Lower leg skin (tissue), 4 donors: ENCODE data around the gene SCYGR1. TPM values are rescaled to one million over a fixed set of nuclear protein-coding genes. Genes with fewer than 3 reads are reported as not detected.
"Not testable (repeated sequence)": the region's sequence is repeated elsewhere in the genome, so short reads cannot be mapped to it uniquely, and the experiment has no call there.

Source experiments
- DNase-seq, 2 donors: peaks; one replicate each; pipeline ENCODE4 v3.0.0-alpha.2; 2019; ENCODE audit warnings: low spot score in 2 of 2
- H3K4me3 ChIP-seq: fragments of 200-600 bp; sonication (generic); 2 replicates; pipeline ENCODE4 v1.5.1; 2017; ENCODE audit warnings: mild to moderate bottlenecking, low read depth; ENCODE audit not compliant: poor library complexity, severe bottlenecking
- POLR2A ChIP-seq, 2 donors: fragments of 450-650 bp; IDR thresholded peaks; one replicate each; pipeline ENCODE4 v1.6.1; 2016 to 2017; ENCODE audit warnings: antibody characterized with exemption in 2 of 2, mild to moderate bottlenecking in 1 of 2, moderate library complexity in 1 of 2
- WGBS, 2 donors: methylation state at CpG; one replicate each; pipeline ENCODE4 v1.1.5; 2018; 5-methylcytosine and 5-hydroxymethylcytosine counted together
- intact Hi-C: fragments of 100-400 bp; cut with DNase I; formaldehyde crosslinking; loops from one replicate; pipeline ENCODE4 v1.15.0; 2023; ENCODE audit warnings: low total_unique reads
- total RNA-seq, 4 donors: library from RNA; depleted of rRNA; stranded (reverse); fragments of >200 nt; gene quantifications; one replicate each; pipeline ENCODE4 v1.1.0, GENCODE V29; 2016
- TF ChIP-seq, protein P1 (sequence below), 3 donors: fragments of 450-650 bp; IDR thresholded peaks; one replicate each; pipeline ENCODE4 v1.5.1; 2016; ENCODE audit warnings: antibody characterized with exemption in 3 of 3, mild to moderate bottlenecking in 3 of 3, moderate library complexity in 2 of 3

The SCYGR1 gene
- total RNA-seq, 4 donors from 2014 or later, result not detected

DNA sequence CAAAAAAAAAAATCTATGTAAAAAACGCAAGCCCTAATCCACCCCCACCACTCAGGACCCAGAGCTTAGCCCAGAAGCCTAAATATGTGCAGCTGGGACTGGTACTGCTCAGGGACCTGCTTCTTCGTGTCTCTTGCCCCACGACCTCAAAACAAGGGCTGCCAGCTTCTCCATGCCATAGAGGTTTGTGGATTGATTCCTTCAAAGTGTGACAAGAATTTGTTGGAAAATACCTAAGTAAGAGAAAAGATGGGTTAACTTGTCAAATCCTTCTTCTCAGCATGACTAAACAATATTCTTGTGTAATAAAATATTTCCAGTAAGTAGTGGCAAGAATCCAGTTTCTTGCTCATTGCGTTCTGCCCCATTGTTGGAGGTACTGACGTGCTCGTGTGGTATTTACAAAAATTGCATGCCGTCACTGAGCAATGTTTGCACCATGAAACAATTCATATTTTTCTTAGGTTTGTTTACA lies 825 bp upstream of the SCYGR1 start:
- DNase-seq, result no peak
- intact Hi-C loops, result no loop called here
- 69 to 71% methylated on average over 7 of the region's 7 CpGs for WGBS, 2 donors
- TF ChIP-seq, protein P1, sequence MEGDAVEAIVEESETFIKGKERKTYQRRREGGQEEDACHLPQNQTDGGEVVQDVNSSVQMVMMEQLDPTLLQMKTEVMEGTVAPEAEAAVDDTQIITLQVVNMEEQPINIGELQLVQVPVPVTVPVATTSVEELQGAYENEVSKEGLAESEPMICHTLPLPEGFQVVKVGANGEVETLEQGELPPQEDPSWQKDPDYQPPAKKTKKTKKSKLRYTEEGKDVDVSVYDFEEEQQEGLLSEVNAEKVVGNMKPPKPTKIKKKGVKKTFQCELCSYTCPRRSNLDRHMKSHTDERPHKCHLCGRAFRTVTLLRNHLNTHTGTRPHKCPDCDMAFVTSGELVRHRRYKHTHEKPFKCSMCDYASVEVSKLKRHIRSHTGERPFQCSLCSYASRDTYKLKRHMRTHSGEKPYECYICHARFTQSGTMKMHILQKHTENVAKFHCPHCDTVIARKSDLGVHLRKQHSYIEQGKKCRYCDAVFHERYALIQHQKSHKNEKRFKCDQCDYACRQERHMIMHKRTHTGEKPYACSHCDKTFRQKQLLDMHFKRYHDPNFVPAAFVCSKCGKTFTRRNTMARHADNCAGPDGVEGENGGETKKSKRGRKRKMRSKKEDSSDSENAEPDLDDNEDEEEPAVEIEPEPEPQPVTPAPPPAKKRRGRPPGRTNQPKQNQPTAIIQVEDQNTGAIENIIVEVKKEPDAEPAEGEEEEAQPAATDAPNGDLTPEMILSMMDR (IDR thresholded peaks at IDR 0.05), result no peak
- no peak for TF ChIP-seq POLR2A (IDR thresholded peaks at IDR 0.05)
- no peak overlapping the region for H3K4me3 ChIP-seq

DNA sequence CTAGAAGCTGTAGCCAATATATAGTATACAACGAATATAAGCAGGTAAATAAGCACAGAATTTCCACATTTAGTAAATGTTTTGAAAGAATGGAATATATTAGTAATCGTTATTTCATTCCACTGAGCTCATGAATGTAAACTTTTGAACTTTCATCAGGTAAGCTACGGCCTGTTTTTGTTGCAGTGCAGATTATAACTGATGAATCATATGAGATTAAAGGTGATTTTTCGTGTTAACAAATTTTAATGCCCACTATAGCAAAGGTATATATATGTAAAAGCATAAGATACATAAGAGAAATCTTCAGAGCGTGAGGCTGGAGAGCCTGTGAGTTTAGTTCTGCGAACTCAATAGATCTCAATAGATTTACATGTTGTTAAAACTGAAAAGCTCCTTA lies 1.1 kb downstream of the SCYGR1 start:
- 68 to 74% methylated on average over 6 of the region's 6 CpGs for WGBS, 2 donors
- DNase-seq, result no peak
- intact Hi-C loops, result no loop called here
- TF ChIP-seq, protein P1 (IDR thresholded peaks at IDR 0.05), result no peak
- TF ChIP-seq POLR2A (IDR thresholded peaks at IDR 0.05), result no peak
- no peak overlapping the region for H3K4me3 ChIP-seq

DNA sequence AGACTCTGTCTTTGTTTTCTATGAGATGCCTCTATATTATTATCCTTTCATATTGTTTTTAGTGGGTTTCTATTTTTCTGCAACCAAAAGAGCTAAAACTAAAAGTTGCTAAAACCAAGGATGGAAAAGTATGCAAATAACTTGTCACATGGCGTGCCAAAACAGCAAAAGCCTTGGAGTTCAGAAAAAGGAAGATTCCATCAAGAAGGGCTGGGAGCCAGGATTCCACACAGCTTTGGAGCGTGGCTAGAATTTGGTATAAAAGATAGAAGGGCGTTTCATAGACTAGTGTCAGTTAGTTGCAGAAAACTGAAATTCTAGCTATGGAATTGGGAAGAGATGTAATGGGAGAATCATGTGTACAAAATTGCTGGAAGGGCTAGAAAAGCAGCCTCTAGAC lies 4.1 kb downstream of the SCYGR1 start:
- TF ChIP-seq, protein P1 (IDR thresholded peaks at IDR 0.05), result no peak
- TF ChIP-seq POLR2A (IDR thresholded peaks at IDR 0.05), result no peak
- intact Hi-C loops, result no loop called here
- no peak for DNase-seq
- 30 to 37% methylated on average over 3 of the region's 3 CpGs for WGBS, 2 donors
- H3K4me3 ChIP-seq, result no peak overlapping the region

DNA sequence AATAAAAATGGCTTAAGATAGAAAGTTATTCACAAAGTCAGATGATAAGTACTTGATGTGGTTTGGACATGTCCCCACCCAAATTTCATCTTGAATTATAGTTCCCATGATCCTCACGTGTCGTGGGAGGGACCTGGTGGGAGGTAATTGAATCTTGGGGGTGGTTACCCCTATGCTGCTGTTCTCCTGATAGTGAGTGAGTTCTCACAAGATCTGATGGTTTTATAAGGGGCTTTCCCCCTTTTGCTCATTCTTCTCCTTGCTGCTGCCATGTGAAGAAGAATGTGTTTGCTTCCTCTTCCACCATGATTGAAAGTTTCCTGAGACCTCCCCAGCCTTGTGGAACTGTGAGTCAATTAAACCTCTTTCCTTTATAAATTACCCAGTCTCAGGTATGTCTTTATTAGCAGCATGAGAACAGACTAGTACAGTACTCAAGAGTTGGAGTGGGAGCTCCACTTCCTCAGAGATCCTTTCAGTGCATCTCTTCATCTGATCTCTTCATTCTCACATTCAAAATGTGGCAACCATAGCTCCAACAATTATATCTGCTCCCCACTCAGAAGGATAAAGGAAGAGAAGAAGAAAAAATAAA lies 5.4 kb downstream of the SCYGR1 start:
- H3K4me3 ChIP-seq, intact Hi-C loops, DNase-seq: not testable (repeated sequence)
- 75 to 83% methylated on average over 2 of the region's 2 CpGs for WGBS, 2 donors

DNA sequence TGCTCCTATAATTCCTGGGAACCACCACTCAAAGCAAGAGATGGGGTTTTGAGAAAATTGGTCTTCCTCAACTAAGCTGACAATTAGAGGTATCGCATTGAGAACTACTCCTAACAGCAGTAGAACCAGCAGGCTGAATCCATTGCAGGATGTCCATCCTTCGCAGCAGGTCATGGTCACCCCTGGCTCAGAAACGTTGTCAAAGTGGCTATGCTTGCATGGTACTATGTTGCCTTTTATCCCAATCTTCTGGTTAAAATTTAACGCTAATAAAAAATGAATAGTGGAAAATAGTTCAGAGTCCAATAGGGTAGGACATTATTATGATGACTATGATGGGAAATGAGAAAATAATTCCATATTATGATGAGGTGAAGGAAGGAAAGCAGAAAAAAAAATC lies 8.7 kb downstream of the SCYGR1 start, which contains the start of gene TM4SF20:
Gene TM4SF20 (minus strand): TSS at position 212 of the 400 bp plus-strand sequence. CDS start 38 bp downstream, at position 174.
- intact Hi-C loops, result no loop called here
- TF ChIP-seq, protein P1 (IDR thresholded peaks at IDR 0.05), result no peak
- no peak for TF ChIP-seq POLR2A (IDR thresholded peaks at IDR 0.05)
- WGBS, 2 donors, result 93 to 94% methylated on average over 4 of the region's 4 CpGs
- DNase-seq, result no peak
- H3K4me3 ChIP-seq, result no peak within 1 kb of the TSS

DNA sequence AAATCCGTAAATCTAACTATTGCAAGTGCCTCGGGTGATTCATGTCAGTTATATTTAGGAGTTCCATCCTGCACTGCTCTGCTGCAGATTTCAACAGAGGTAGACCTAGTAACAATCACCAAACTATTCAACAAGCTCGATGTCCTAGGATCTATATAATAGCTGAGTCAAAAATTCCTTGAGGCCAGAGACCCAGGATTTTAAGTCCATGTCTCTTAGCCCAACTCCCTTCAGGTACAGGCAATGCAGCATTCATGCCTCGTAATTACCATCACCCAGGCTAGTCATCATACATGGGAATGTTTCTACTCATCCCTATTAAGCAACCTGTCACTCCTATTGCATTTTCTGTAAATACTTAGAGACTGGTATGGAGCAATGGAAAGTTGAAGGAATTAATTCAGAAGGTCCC lies 9.4 kb downstream of the SCYGR1 start:
- intact Hi-C loops, result no loop called here
- TF ChIP-seq, protein P1 (IDR thresholded peaks at IDR 0.05), result no peak
- TF ChIP-seq POLR2A (IDR thresholded peaks at IDR 0.05), result no peak
- no peak for DNase-seq
- no peak overlapping the region for H3K4me3 ChIP-seq
- 72 to 73% methylated on average over 4 of the region's 4 CpGs for WGBS, 2 donors
